HT1080 (cell line): ENCODE data around the gene RRAGC. TPM values are rescaled to one million over a fixed set of nuclear protein-coding genes. Genes with fewer than 3 reads are reported as not detected.
"Not testable (repeated sequence)": the region's sequence is repeated elsewhere in the genome, so short reads cannot be mapped to it uniquely, and the experiment has no call there.

ENCODE experiments used
- DNase-seq: peaks from one replicate; pipeline ENCODE4 v3.0.0-alpha.2; 2015; ENCODE audit warnings: low read depth
- total RNA-seq: library from RNA; depleted of rRNA; stranded (reverse); fragments of >200 nt; shearing (Covaris generic); gene quantifications from 2 replicates; pipeline ENCODE4 v1.2.3, GENCODE V29; 2014

Gene RRAGC
- total RNA-seq, 1 experiment from 2014 or later = 11.7 TPM

GRCh38 chr1:38858833-38859560 is 575 bp downstream of the RRAGC start:
- DNase-seq = peak; percentile 51

- no peak for DNase-seq
These were observed 6.8 kb downstream of the RRAGC start for GRCh38 chr1:38852780-38853179.

GRCh38 chr1:38848071-38848470 is 11.5 kb downstream of the RRAGC start:
- DNase-seq = no peak

- DNase-seq = no peak
These were observed 13.4 kb downstream of the RRAGC start for GRCh38 chr1:38846210-38846609.

DNA sequence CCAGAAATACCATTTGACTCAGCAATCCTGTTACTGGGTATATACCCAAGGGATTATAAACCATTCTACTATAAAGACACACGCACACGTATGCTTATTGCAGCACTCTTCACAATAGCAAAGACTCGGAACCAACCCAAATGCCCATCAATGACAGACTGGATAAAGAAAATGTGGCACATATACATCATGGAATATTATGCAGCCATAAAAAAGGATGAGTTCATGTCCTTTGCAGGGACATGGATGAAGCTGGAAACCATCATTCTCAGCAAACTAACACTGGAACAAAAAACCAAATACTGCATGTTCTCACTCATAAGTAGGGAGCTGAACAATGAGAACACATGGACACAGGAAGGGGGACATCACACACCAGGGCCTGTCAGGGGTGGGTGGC is 14.5 kb downstream of the RRAGC start:
- not testable (repeated sequence) for DNase-seq

DNA sequence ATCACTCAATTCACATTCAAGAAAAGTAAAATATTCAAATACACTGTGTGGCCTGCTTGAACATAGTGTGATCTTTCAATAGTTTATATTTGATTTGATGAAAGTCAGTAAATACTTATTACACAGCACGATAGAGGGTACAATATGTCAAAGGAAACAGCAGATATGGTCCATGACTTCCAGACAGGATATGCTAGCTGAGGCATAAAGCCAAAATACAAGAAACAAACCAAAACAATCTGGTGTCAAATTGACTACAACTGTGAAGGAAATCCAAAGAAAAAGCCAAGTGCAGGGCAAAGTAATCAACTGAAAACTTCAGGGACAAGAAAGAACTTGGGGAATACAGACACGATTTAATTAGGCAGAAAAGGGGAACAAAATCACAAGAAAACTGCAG is 19.3 kb downstream of the RRAGC start:
- no peak for DNase-seq

GRCh38 chr1:38839363-38839762 is 20.2 kb downstream of the RRAGC start:
- no peak for DNase-seq

DNA sequence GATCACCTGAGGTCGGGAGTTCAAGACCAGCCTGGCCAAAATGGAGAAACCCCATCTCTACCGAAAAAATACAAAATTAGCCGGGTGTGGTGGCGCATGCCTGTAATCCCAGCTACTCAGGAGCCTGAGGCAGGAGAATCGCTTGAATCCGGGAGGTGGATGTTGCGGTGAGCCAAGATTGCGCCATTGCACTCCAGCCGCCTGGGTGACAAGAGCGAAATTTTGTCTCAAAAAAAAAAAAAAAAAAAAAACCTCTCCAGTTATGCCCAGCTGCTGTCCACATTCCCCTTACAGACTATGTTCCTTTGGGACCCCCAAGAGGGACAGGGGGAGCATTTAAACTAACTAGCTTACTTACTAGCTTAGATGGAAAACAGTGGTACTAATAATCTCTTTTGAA is 23.3 kb downstream of the RRAGC start:
- DNase-seq = not testable (repeated sequence)

- DNase-seq = peak; percentile 73
These were observed 24.4 kb downstream of the RRAGC start for GRCh38 chr1:38834937-38835827.

GRCh38 chr1:38834221-38834782 is 25.3 kb downstream of the RRAGC start:
- no peak for DNase-seq

DNA sequence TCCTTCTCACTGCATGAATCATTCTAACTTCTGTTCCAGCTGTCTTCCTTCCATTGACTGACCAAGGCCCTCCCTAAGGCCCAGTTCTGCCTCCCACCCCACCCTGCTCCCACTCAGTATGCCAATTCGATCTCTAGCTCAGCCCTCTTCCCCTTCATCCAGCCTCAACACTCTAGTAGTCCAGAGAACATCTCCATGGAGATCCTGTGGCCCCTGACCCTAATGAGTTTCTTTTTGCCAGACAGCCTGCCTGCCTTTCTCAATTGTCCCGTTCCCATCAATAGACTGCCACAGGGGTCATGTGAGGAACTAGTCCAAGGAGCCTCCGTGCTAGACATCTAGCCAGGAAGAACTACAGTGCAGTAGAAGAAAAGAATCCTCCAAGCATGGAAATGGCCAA is 26.4 kb downstream of the RRAGC start:
- DNase-seq = no peak

- no peak for DNase-seq
These were observed 27.2 kb downstream of the RRAGC start for GRCh38 chr1:38832370-38832734.

DNA sequence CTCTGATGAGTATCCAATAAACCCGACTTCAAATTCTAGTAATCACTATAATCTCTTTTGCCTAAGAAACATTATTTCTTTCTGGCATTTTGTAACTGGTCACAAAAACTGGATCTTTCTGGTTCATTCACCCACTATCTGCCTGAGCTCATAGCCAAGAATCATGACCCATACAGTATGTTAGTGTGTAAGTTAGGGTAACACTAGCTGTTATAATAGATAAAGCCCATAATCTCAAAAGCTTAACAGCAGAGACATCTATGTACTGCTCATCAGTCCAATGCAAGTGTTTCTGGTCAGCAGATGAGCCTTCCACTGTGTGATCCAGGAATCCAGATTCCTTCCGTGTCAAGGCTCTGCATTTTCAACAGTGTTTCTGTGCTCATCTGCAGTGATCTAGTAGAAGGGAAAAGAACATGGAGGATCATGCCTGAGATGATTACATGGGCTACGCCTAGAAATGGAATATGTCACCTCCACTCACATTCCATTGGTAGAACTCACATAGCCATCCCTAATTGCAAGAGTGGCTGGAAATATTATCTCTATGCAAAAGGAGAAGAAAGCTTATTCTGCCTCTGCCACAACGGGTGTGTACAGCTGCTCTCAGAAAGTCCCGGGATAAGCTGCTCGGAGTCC is 27.7 kb downstream of the RRAGC start:
- DNase-seq = no peak

GRCh38 chr1:38829368-38829767 is 30.2 kb downstream of the RRAGC start:
- no peak for DNase-seq

- no peak for DNase-seq
These were observed 32.3 kb downstream of the RRAGC start for GRCh38 chr1:38827318-38827717.

DNA sequence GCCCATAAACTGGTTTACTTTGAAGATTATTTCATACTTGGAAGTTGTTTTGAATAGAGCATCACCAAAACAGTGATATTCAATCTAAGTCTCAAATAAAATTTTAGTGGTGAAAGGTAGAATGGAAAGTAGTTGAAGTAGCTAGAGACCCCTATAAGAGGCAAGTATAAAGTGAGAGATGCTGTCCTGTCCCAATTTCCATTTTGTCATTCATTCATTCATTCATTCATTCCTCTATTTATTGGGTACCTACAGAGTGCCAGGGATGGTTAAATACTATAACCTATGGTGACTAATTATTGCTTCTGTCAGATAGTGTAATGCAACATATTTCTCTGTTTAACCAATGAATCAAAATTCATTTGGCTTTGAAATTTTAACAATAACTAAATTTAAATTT is 32.7 kb downstream of the RRAGC start:
- DNase-seq = no peak

DNA sequence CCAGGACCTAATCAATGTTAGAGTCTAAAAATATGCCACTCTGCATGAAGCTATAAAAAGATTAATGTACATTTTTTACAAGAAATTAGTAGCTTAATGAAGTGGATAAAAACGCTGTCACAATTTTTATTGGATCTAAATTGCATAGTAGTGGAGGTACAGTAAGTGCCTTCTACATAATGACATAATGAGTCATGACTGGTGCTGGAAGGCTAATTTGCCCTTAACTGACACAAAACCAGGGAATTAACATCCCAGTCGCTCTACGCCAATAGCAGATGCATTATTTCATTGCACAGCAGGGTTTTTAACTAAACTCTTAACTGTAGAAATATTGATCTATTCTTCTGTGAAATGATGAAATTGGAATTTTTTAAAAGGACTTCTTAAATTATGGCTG is 33.3 kb downstream of the RRAGC start:
- DNase-seq = no peak

- DNase-seq = no peak
These were observed 38.7 kb downstream of the RRAGC start for GRCh38 chr1:38820860-38821259.

DNA sequence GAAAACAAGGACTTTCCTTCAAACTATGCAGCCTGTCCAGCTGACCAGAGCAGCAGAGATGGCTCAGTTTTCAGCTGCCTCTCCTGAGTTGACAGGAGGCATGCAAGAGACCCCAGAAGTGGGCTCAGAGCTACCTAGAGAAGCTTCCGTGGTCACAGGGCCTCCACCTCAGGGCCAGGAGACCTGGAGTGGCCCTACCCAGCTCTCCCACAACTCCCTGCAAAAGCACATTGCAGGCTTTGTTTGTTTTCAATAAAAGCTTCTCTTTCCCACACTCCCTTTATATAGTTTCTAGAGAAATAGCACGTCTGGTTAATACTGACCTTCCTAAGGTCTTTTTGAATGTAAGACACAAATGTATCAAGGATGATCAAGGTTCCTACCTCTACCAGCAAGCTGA is 40.1 kb downstream of the RRAGC start:
- no peak for DNase-seq

- no peak for DNase-seq
These were observed 40.5 kb downstream of the RRAGC start for GRCh38 chr1:38819040-38819439.

DNA sequence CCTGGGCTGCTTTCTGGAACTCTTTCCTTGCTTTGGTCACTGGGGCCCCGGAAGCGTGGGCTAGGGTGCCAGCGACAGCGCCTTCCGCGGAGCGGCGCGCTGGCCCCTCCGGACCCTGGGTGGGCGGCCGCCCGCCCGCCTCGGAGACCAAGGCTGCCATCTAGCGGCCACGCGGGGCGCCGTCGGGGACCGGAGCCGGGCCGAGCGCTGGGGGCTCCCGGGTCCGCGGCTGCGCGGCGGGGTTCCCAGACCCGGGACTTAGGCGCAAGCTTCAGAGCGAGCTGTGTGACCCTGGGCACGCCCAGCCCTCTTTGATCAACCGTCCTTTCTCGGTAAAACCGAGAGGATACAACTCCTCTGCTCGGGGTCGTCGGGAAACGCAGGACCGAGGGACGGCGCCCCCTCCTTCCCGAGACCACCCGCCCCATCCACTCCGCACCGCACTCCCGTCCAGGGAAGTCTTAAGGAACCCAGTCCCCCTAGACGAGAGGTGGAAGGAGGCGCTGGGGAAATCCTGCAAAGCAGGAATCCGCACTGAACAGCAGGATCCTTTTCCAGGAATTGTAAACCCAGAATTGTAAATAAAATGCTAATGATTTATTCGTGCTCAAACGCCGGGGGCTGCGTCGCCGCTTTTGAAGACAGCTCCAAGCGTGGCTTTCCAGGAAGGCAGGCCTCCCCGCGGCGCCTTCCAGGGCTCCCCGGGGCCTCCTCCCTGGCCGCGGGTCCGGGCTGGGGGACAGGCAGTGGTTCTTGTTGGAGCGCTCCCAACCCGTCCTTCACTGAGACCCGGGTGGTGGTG is 41.2 kb downstream of the RRAGC start:
- DNase-seq = no peak
